Immature natural killer cell (primary cell): Measurements from ENCODE around the gene MYO1D. TPM values are rescaled to one million over a fixed set of nuclear protein-coding genes. Genes with fewer than 3 reads are reported as not detected.
A peak's percentile ranks its signal among the peaks of the same experiment; 100 is the strongest.

Source experiments
- DNase-seq, 3 donors: peaks; one replicate each; pipeline ENCODE4 v3.0.0; 2022; ENCODE audit warnings: mixed read lengths in 1 of 3
- H3K27ac Mint-ChIP-seq, 6 donors: one replicate each; pipeline ENCODE4 v1.8.0; 2020; ENCODE audit warnings: mixed read lengths in 6 of 6, mild to moderate bottlenecking in 5 of 6, inconsistent platforms in 4 of 6, moderate library complexity in 3 of 6
- H3K27me3 Mint-ChIP-seq, 3 donors: one replicate each; pipeline ENCODE4 v1.8.0; 2020 to 2021; ENCODE audit warnings: low read depth in 3 of 3, mild to moderate bottlenecking in 3 of 3, mixed read lengths in 3 of 3, moderate library complexity in 3 of 3, inconsistent platforms in 1 of 3
- H3K36me3 Mint-ChIP-seq, 3 donors: one replicate each; pipeline ENCODE4 v1.8.0; 2020; ENCODE audit warnings: mixed read lengths in 3 of 3, inconsistent platforms in 2 of 3, mild to moderate bottlenecking in 2 of 3
- H3K4me1 Mint-ChIP-seq, 2 donors: one replicate each; pipeline ENCODE4 v1.8.0; 2020; ENCODE audit warnings: inconsistent platforms in 2 of 2, mild to moderate bottlenecking in 2 of 2, mixed read lengths in 2 of 2, moderate library complexity in 1 of 2
- H3K4me3 Mint-ChIP-seq, 5 donors: one replicate each; pipeline ENCODE4 v1.8.0; 2020; ENCODE audit warnings: mild to moderate bottlenecking in 5 of 5, mixed read lengths in 5 of 5, inconsistent platforms in 3 of 5, moderate library complexity in 3 of 5
- H3K9me3 Mint-ChIP-seq, 6 donors: one replicate each; pipeline ENCODE4 v1.8.0; 2020; ENCODE audit warnings: mild to moderate bottlenecking in 6 of 6, mixed read lengths in 6 of 6, inconsistent platforms in 4 of 6, moderate library complexity in 3 of 6
- polyA plus RNA-seq, 3 donors: library from polyadenylated mRNA; unstranded; fragments of 300-500 nt; fragmentation: Illumina TruSeq; gene quantifications; one replicate each; pipeline ENCODE4 v1.2.3, GENCODE V29; 2021

Gene MYO1D
- polyA plus RNA-seq, 3 donors from 2014 or later = 2.0 to 7.9 TPM; not detected in 1

DNA sequence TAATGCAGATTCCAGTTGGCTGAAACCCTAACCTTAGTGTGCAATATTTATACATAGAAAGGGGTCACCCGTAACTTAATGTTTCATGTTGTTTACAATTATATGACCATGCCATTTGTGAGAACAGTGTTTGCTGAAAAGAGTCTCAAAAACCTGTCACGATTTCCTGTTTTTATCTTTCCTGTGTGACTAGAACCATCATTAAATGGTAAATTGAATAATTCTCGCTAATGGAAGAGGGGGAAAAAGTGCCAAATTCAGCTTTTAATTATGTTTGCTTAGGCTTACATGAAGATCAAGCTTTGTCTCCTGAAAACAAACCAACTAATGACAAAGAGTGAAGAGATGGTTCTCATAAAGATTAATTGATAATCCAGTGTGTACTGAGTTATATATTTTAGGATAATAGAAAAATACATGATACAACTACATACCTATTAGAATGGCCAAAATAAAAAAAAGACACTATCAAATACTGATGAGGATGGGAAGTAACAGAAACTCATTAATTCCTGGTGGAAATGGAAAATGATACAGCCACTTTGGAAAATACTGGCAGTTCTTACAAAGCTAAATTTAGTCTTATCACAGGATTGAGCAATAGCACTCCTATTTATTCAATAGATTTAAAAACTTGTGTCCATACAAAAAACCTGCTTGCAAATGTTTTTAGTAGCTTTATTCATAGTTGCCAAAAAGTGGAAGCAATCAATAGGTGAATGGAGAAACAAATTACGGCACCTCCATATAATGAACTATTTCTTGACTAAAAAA, 248.5 kb downstream of the MYO1D start:
- Mint-ChIP-seq H3K36me3 (peaks cover 0 to 3% (median 3%) of the 10 kb centered on the region in 3 donors), H3K27ac (no peak overlapping the region), H3K9me3 (no peaks in the 10 kb centered on the region), H3K4me3 (no peak overlapping the region), H3K4me1 (no peaks in the 10 kb centered on the region), H3K27me3 (peaks cover 0 to 3% (median 1%) of the 10 kb centered on the region in 3 donors)
- DNase-seq = no peak

DNA sequence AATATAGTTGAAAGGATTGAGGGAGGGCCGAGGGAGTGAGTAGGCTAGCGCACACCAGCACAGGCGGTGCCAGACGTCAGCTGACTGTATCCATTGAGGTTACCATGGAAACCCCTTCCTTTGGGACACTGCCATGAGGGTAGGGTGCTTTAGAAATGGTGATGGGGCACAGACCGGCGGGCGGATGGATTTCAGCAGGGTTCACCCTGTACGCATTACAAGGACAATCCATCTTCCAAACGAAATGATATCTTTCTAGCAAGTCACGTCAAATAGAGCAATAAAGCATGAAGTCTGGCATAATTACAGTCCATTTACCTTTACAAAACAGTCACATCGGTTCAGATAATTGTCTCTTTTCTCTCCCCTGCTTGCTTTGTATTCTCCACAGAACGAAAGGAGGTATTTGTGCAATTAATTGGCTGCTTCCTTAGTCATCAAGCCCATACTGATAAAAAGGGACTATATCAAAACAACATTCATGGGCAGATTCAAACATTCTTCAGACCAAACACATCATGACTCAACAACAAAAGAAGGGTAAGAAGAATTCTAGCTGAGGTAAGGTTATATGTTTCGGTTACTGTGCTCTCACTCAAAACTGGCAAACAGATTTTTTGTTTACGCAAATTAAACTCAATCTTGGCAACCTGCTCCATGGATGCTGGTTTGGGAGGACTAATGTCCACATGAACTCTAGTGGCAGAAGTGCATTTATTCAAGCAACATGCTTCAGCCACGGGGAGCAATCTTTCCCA, 249.5 kb downstream of the MYO1D start:
- Mint-ChIP-seq H3K27ac (no peak overlapping the region), H3K4me3 (no peak overlapping the region), H3K36me3 (peaks cover 0 to 3% (median 3%) of the 10 kb centered on the region in 3 donors), H3K9me3 (no peaks in the 10 kb centered on the region), H3K27me3 (peaks cover 0 to 3% (median 1%) of the 10 kb centered on the region in 3 donors), H3K4me1 (no peaks in the 10 kb centered on the region)
- DNase-seq = no peak

DNA sequence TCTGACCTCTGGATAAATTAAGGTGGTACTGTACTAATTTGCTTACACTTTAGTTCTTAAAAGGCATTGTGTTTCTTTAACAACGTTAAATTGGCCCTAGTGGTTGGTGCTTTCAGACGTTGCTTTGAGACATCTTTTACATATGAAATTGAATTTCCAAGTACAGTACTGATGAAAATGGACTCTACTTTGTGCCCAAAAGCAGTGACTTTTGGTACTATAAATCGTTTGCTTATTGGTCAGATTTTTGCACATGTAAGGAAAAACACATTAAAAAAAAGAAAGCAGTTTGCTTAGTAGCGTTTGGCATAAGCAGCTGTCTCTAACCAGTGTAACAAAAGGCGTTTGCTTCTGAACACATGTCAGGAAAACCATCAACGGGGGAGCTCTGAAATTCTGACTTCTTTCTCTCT, 250.5 kb downstream of the MYO1D start:
- Mint-ChIP-seq H3K36me3 (peaks cover 0 to 3% (median 3%) of the 10 kb centered on the region in 3 donors), H3K9me3 (no peaks in the 10 kb centered on the region), H3K4me3 (no peak overlapping the region), H3K27me3 (peaks cover 0 to 3% (median 1%) of the 10 kb centered on the region in 3 donors), H3K4me1 (peaks cover 0 to 10% of the 10 kb centered on the region in 2 donors), H3K27ac (no peak overlapping the region)
- DNase-seq = no peak

DNA sequence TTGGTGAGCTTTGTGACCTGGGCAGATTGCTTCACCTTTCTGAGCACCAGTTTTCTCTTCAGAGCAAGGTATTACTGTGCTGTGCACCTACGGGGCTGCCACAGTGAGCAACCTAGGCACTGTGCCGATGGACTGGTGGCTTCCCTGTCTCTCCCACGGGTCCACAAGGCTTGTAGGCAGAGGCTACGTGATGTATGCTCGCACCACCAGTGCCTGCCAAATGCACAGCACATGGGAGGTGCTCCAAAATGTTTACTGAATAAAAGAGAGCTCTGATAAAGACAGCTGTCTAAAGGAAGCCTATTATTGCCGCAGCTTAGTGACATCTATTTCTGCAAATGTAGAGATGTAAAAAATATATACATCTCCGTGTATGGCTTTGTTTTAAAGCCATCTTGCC, 251.0 kb downstream of the MYO1D start:
- peaks cover 0 to 3% (median 3%) of the 10 kb centered on the region in 3 donors for H3K36me3 Mint-ChIP-seq
- peaks cover 0 to 10% of the 10 kb centered on the region in 2 donors for H3K4me1 Mint-ChIP-seq
- H3K9me3 Mint-ChIP-seq = no peaks in the 10 kb centered on the region
- H3K27me3 Mint-ChIP-seq = peaks cover 0 to 3% (median 1%) of the 10 kb centered on the region in 3 donors
- H3K4me3 Mint-ChIP-seq = no peak overlapping the region
- no peak for DNase-seq
- H3K27ac Mint-ChIP-seq = no peak overlapping the region

DNA sequence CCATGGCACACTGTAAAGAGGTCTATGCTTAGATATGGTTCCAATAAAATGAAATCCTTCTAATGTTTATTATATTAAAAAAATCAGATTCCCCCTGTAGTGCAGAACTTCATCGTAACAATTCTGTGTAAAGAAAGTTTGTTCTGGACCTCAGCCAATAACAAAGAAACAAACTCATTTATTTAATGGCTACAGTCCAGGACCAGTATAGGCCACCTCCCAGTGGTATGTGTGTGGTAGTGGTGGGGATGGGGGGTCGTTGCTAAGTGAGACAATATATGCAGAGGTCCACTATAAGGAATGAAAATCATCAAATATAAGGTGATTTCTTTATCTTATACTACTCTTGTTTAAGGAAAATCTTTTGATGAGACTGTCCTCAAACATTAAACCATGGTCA, 253.7 kb downstream of the MYO1D start:
- Mint-ChIP-seq H3K4me1 (peaks cover 0 to 10% of the 10 kb centered on the region in 2 donors), H3K27ac (no peak overlapping the region), H3K4me3 (no peak overlapping the region), H3K36me3 (no peaks in the 10 kb centered on the region), H3K27me3 (peaks cover 0 to 1% (median 0%) of the 10 kb centered on the region in 3 donors), H3K9me3 (no peaks in the 10 kb centered on the region)
- DNase-seq = no peak

DNA sequence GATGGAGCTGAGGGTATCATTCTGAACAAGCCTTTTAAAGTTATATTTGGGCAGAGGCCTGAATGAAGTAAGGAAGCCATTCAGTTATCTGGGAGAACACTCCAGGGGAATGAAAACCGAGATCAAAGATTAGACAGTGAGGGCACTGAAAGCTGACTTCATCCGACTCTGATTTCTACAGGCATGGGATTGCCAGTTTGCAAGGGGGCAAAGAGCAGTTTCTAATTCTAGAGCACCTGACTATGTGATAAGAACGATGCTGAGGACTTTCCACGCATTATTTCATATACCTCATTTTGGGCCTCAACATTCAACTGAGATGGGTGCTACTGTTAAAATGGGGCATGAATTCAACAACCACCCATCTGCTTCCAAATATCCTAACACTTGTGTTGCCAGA, 254.4 kb downstream of the MYO1D start:
- Mint-ChIP-seq H3K27me3 (peaks cover 0 to 1% (median 0%) of the 10 kb centered on the region in 3 donors), H3K4me3 (no peak overlapping the region), H3K36me3 (no peaks in the 10 kb centered on the region), H3K9me3 (no peaks in the 10 kb centered on the region), H3K27ac (no peak overlapping the region), H3K4me1 (peaks cover 0 to 10% of the 10 kb centered on the region in 2 donors)
- DNase-seq = no peak

DNA sequence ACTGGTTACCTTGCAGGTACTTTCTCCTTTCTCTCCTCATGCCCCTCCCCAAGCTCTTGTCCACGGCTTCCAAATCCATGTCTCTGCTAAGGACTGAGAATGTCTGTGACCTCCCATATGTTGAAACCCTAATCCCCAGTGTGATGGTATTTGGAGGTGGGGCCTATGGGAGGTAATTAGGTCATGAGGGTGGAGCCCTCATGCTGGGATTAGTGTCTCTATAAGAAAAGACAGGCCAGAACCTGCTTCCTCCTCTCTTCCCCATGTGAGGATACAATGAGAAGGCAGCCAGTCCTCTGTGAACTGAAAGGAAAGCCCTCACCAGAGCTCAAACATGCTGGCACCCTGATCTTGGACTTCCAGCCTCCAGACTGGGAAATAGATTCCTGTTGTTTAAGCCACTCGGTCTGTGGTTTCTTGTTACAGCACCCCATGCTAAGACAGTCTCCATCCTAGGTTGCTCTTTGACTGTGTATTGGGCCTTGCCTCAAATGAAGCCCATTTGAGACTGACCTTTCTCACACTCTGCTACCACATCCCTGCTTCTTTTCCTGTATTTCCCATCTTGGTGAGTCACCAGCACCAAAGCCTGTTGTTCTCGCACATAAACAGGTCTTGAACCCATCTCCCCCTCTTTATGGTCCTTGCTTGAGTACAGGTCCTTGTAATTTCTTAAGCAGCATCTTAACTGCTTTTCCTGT, 255.2 kb downstream of the MYO1D start:
- no peak for DNase-seq
- Mint-ChIP-seq H3K4me1 (peaks cover 0 to 10% of the 10 kb centered on the region in 2 donors), H3K4me3 (no peak overlapping the region), H3K27ac (no peak overlapping the region), H3K36me3 (no peaks in the 10 kb centered on the region), H3K9me3 (no peaks in the 10 kb centered on the region), H3K27me3 (no peaks in the 10 kb centered on the region)

DNA sequence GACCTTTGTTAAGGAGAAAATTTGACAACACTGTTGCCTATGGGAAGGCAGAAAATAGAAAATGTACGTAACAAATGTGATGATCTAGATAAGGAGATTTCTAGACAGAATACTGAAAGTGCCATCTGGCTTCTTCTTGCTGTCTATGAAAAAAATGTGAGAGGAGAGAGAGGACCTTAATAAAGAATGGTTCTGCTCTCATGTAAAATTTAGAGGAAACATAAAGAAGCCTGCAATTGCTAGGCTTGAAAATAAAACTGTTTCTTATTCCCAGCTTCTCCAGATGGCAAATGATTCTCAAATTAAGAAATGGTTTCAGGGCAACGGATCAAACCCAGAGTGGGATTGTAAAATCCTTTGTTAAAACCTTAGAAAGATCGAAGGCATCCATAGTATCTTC, 261.6 kb downstream of the MYO1D start:
- Mint-ChIP-seq H3K27ac (no peak overlapping the region), H3K36me3 (no peaks in the 10 kb centered on the region), H3K27me3 (peaks cover 0 to 4% (median 0%) of the 10 kb centered on the region in 3 donors), H3K4me3 (no peak overlapping the region), H3K9me3 (no peaks in the 10 kb centered on the region), H3K4me1 (no peaks in the 10 kb centered on the region)
- no peak for DNase-seq

DNA sequence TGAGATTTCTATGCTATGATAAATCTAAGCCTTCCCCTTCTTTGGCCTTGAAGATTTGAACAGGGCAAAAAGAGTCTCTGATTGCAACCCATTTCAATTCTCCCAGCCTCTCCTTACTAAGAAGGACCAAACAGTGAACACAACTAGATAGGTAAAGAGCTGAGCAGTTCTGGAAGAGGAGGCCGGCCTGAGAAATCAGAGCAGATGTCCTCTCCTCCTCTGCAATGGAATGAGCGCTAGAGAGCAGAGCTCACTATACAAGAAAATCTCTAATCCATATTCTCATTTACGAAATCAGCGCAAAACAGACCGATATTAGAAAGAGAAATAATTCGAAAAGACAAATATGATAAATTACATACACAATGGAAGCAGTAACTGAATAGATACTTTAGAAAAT, 266.0 kb downstream of the MYO1D start:
- Mint-ChIP-seq H3K27me3 (peaks cover 0 to 6% (median 2%) of the 10 kb centered on the region in 3 donors), H3K27ac (no peak overlapping the region), H3K36me3 (no peaks in the 10 kb centered on the region), H3K4me3 (no peak overlapping the region), H3K4me1 (peaks cover 7 to 10% of the 10 kb centered on the region in 2 donors), H3K9me3 (no peaks in the 10 kb centered on the region)
- no peak for DNase-seq

DNA sequence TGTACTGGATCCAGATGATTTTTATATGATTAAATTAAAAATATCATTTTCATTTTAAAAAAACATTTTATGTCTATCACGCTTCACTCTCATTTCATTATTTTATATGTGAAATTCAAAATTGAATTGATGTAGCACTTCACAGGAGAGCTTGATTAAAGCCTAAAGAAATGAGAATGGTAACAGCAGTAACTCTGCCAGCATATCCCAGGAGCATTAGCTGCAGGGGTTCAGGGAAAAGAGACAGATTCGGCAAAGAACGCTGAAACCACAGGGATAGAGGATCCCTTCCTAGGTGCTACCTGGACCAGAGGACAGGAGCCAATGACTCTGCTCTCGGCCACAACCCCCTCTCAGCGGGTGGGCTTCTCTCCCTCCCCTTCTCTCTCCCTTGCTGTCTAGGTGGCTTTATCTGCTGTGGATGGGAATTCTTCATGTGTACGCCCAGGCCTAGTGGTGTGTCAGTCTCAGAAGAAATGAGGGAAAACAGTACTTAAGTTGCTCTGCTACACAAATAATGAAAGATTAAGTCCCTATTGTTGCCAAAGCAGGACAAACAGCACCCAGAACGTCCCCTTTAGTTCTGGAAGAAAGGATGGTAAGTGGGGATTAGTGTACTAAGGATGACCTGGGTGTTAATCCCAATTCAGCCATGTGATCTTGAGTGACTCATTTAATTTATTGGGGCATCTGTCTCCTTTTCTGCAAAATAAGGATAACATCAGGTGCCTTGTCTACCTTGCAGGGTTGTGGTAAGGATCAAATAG, 266.9 kb downstream of the MYO1D start:
- Mint-ChIP-seq H3K9me3 (no peaks in the 10 kb centered on the region), H3K27ac (no peak overlapping the region), H3K36me3 (no peaks in the 10 kb centered on the region), H3K27me3 (peaks cover 0 to 4% (median 2%) of the 10 kb centered on the region in 3 donors), H3K4me1 (peaks cover 7 to 10% of the 10 kb centered on the region in 2 donors), H3K4me3 (no peak overlapping the region)
- no peak for DNase-seq

DNA sequence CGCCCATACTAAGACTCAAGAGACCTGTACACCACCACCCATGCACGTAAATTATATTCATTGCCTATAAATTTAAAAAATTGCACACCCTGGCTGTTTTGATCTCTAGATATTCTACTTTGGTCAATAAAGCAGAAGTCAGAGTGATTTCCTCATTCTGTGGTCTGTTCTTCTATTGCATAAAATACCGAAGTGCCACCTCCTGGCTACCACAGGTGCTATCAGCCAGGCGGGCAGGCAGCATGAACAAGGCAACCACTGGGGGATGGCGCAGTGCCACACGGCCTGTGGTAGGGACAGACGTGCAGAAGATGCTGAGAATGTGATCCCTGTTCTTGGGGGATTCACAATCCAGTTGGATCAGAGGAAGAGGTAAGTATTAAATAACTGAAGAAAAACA, 267.8 kb downstream of the MYO1D start:
- no peaks in the 10 kb centered on the region for H3K9me3 Mint-ChIP-seq
- H3K36me3 Mint-ChIP-seq = peaks cover 0 to 2% (median 0%) of the 10 kb centered on the region in 3 donors
- peaks cover 7 to 10% of the 10 kb centered on the region in 2 donors for H3K4me1 Mint-ChIP-seq
- DNase-seq = peak; percentile 58 to 74 (median 67)
- H3K27me3 Mint-ChIP-seq = peaks cover 0 to 4% (median 2%) of the 10 kb centered on the region in 3 donors
- H3K4me3 Mint-ChIP-seq = no peak overlapping the region
- no peak overlapping the region for H3K27ac Mint-ChIP-seq

DNA sequence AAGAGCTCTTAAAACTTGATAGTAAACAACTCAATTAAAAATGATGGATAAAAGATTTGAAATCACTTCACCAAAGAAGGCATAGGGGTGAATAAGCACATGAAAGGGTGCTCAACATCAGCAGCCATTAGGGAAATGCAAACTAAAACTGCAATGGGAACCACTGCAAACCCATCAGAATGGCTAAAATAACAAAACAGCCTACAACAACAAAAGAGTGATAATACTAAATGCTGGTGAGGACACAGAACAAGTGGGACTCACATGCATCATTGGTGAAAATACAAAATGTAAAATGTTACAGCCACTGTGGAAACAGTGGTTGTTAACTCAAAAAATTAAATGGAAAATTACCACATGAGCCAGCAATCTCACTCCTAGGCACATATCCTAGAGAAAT, 268.7 kb downstream of the MYO1D start:
- H3K27me3 Mint-ChIP-seq = peaks cover 0 to 2% (median 2%) of the 10 kb centered on the region in 3 donors

DNA sequence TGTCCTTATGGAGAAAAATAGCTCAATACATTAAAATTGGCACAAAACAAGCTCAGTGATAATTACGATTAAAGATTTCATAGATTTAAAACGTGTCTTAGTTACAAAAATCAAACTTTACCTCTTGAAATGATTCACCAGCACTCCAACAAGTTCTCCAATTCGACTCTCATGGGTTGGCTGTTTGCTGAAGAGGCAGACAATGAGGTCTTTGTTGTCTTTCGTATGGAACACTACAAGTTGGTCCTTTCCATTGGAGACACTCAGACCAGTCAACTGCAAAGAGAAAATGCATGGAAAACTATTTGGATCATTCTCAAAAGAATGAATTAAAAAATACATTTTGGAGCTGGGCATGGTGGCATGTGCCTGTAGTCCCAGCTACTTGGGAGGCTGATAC, 272.0 kb downstream of the MYO1D start:
- Mint-ChIP-seq H3K36me3 (peaks cover 0 to 2% (median 0%) of the 10 kb centered on the region in 3 donors), H3K27ac (no peak overlapping the region), H3K9me3 (no peaks in the 10 kb centered on the region), H3K4me3 (no peak overlapping the region), H3K27me3 (peaks cover 0 to 4% (median 2%) of the 10 kb centered on the region in 3 donors), H3K4me1 (peaks cover 7 to 10% of the 10 kb centered on the region in 2 donors)
- DNase-seq = no peak

More for the DNA sequence above, 268.7 kb downstream of the MYO1D start:
- no peaks in the 10 kb centered on the region for H3K9me3 Mint-ChIP-seq
- no peak for DNase-seq
- no peak overlapping the region for H3K4me3 Mint-ChIP-seq
- H3K36me3 Mint-ChIP-seq = peaks cover 0 to 2% (median 0%) of the 10 kb centered on the region in 3 donors
- H3K27ac Mint-ChIP-seq = no peak overlapping the region
- peaks cover 7 to 10% of the 10 kb centered on the region in 2 donors for H3K4me1 Mint-ChIP-seq
